HEK293 (cell line): ENCODE results near the gene FOXC1.
A peak's percentile ranks its signal among the peaks of the same experiment; 100 is the strongest.

Experiments
- ATF2 ChIP-seq: fragments of 450-650 bp; formaldehyde crosslinking; IDR thresholded peaks from 2 replicates; pipeline ENCODE4 v1.5.1; 2016; ENCODE audit warnings: missing biosample characterization, missing genetic modification characterization, low read depth
- BCL11A ChIP-seq: fragments of 450-650 bp; formaldehyde crosslinking; IDR thresholded peaks from 2 replicates; pipeline ENCODE4 v1.5.1; 2016; ENCODE audit warnings: low read depth, missing biosample characterization, missing genetic modification characterization
- FEZF1 ChIP-seq: fragments of 450-650 bp; formaldehyde crosslinking; IDR thresholded peaks from 2 replicates; pipeline ENCODE4 v1.5.1; 2016; ENCODE audit warnings: missing biosample characterization, missing genetic modification characterization
- GFI1B ChIP-seq: fragments of 450-650 bp; formaldehyde crosslinking; IDR thresholded peaks from 2 replicates; pipeline ENCODE4 v1.5.1; 2016; ENCODE audit warnings: missing biosample characterization, missing genetic modification characterization
- GLIS1 ChIP-seq: fragments of 450-650 bp; formaldehyde crosslinking; IDR thresholded peaks from 2 replicates; pipeline ENCODE4 v1.5.1; 2016; ENCODE audit warnings: missing biosample characterization, missing genetic modification characterization
- HIC1 ChIP-seq: fragments of 450-650 bp; formaldehyde crosslinking; IDR thresholded peaks from 2 replicates; pipeline ENCODE4 v1.5.1; 2016; ENCODE audit warnings: missing biosample characterization, missing genetic modification characterization
- HOXA7 ChIP-seq: sonication (generic); formaldehyde crosslinking; IDR thresholded peaks from 2 replicates; pipeline ENCODE4 v1.8.1; 2022; ENCODE audit warnings: missing genetic modification reagents, borderline replicate concordance
- HOXC10 ChIP-seq: sonication (generic); formaldehyde crosslinking; IDR thresholded peaks from 2 replicates; pipeline ENCODE4 v1.8.1; 2023; ENCODE audit warnings: mild to moderate bottlenecking, missing genetic modification reagents
- KLF7 ChIP-seq: fragments of 450-650 bp; formaldehyde crosslinking; IDR thresholded peaks from 2 replicates; pipeline ENCODE4 v1.5.1; 2016; ENCODE audit warnings: missing biosample characterization, missing genetic modification characterization, borderline replicate concordance
- RBAK ChIP-seq: fragments of 450-650 bp; formaldehyde crosslinking; IDR thresholded peaks from 2 replicates; pipeline ENCODE4 v1.5.1; 2016; ENCODE audit warnings: missing biosample characterization, missing genetic modification characterization
- SCRT1 ChIP-seq: fragments of 450-650 bp; formaldehyde crosslinking; IDR thresholded peaks from 2 replicates; pipeline ENCODE4 v1.5.1; 2016; ENCODE audit warnings: missing biosample characterization, missing genetic modification characterization, borderline replicate concordance
- SCRT2 ChIP-seq: fragments of 450-650 bp; formaldehyde crosslinking; IDR thresholded peaks from 2 replicates; pipeline ENCODE4 v1.5.1; 2016; ENCODE audit warnings: missing biosample characterization, missing genetic modification characterization
- SP3 ChIP-seq: fragments of 450-650 bp; formaldehyde crosslinking; IDR thresholded peaks from 2 replicates; pipeline ENCODE4 v1.5.1; 2016; ENCODE audit warnings: missing biosample characterization, missing genetic modification characterization
- ZFP69B ChIP-seq: fragments of 450-650 bp; formaldehyde crosslinking; IDR thresholded peaks from 2 replicates; pipeline ENCODE4 v1.5.1; 2016; ENCODE audit warnings: missing biosample characterization, missing genetic modification characterization
- ZNF155 ChIP-seq: fragments of 450-650 bp; formaldehyde crosslinking; IDR thresholded peaks from 2 replicates; pipeline ENCODE4 v1.5.1; 2016; ENCODE audit warnings: missing biosample characterization, missing genetic modification characterization
- ZNF18 ChIP-seq: fragments of 450-650 bp; formaldehyde crosslinking; IDR thresholded peaks from 2 replicates; pipeline ENCODE4 v1.5.1; 2016; ENCODE audit warnings: missing biosample characterization, missing genetic modification characterization
- ZNF280C ChIP-seq: fragments of 450-650 bp; formaldehyde crosslinking; IDR thresholded peaks from 2 replicates; pipeline ENCODE4 v1.5.1; 2016; ENCODE audit warnings: missing biosample characterization, missing genetic modification characterization
- ZNF610 ChIP-seq: fragments of 450-650 bp; formaldehyde crosslinking; IDR thresholded peaks from 2 replicates; pipeline ENCODE4 v1.5.1; 2016; ENCODE audit warnings: missing biosample characterization, missing genetic modification characterization, borderline replicate concordance
- TF ChIP-seq, protein P1 (sequence below): fragments of 450-650 bp; formaldehyde crosslinking; IDR thresholded peaks from 2 replicates; pipeline ENCODE4 v1.5.1; 2016; ENCODE audit warnings: missing biosample characterization, missing genetic modification characterization, low read depth
- TF ChIP-seq, protein P2 (sequence below): fragments of 450-650 bp; formaldehyde crosslinking; IDR thresholded peaks from 2 replicates; pipeline ENCODE4 v1.5.1; 2016; ENCODE audit warnings: missing biosample characterization, missing genetic modification characterization, borderline replicate concordance
- TF ChIP-seq, protein P3 (sequence below): fragments of 450-650 bp; formaldehyde crosslinking; IDR thresholded peaks from 2 replicates; pipeline ENCODE4 v1.5.1; 2017; ENCODE audit warnings: missing biosample characterization, missing genetic modification characterization

Gene FOXC1

GRCh38 chr6:1622851-1623768 is 13.4 kb downstream of the FOXC1 start (continued):
- TF ChIP-seq, protein P1, sequence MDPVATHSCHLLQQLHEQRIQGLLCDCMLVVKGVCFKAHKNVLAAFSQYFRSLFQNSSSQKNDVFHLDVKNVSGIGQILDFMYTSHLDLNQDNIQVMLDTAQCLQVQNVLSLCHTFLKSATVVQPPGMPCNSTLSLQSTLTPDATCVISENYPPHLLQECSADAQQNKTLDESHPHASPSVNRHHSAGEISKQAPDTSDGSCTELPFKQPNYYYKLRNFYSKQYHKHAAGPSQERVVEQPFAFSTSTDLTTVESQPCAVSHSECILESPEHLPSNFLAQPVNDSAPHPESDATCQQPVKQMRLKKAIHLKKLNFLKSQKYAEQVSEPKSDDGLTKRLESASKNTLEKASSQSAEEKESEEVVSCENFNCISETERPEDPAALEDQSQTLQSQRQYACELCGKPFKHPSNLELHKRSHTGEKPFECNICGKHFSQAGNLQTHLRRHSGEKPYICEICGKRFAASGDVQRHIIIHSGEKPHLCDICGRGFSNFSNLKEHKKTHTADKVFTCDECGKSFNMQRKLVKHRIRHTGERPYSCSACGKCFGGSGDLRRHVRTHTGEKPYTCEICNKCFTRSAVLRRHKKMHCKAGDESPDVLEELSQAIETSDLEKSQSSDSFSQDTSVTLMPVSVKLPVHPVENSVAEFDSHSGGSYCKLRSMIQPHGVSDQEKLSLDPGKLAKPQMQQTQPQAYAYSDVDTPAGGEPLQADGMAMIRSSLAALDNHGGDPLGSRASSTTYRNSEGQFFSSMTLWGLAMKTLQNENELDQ (tag by site-specific recombination), result no peak
- TF ChIP-seq KLF7 (no peak), GLIS1 (tag by site-specific recombination) (peak; percentile 31; the same call in 1 of the 2 replicates), SP3 (tag by site-specific recombination) (no peak), ATF2 (no peak), BCL11A (no peak), HOXA7 (CRISPR knock-in tag) (no peak), SCRT1 (tag by site-specific recombination) (peak; percentile 97; the same call in 1 of the 2 replicates), ZNF280C (no peak), ZNF610 (no peak), RBAK (tag by site-specific recombination) (no peak), GFI1B (tag by site-specific recombination) (peak; percentile 12; the same call in 1 of the 2 replicates), SCRT2 (tag by site-specific recombination) (peak; percentile 96), ZNF155 (tag by site-specific recombination) (no peak), HOXC10 (CRISPR knock-in tag) (no peak), ZNF18 (peak; percentile 66), HIC1 (no peak), FEZF1 (tag by site-specific recombination) (no peak), ZFP69B (tag by site-specific recombination) (no peak)
- TF ChIP-seq, protein P2, sequence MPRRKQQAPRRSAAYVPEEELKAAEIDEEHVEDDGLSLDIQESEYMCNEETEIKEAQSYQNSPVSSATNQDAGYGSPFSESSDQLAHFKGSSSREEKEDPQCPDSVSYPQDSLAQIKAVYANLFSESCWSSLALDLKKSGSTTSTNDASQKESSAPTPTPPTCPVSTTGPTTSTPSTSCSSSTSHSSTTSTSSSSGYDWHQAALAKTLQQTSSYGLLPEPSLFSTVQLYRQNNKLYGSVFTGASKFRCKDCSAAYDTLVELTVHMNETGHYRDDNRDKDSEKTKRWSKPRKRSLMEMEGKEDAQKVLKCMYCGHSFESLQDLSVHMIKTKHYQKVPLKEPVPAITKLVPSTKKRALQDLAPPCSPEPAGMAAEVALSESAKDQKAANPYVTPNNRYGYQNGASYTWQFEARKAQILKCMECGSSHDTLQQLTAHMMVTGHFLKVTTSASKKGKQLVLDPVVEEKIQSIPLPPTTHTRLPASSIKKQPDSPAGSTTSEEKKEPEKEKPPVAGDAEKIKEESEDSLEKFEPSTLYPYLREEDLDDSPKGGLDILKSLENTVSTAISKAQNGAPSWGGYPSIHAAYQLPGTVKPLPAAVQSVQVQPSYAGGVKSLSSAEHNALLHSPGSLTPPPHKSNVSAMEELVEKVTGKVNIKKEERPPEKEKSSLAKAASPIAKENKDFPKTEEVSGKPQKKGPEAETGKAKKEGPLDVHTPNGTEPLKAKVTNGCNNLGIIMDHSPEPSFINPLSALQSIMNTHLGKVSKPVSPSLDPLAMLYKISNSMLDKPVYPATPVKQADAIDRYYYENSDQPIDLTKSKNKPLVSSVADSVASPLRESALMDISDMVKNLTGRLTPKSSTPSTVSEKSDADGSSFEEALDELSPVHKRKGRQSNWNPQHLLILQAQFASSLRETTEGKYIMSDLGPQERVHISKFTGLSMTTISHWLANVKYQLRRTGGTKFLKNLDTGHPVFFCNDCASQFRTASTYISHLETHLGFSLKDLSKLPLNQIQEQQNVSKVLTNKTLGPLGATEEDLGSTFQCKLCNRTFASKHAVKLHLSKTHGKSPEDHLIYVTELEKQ (tag by site-specific recombination), result no peak
- TF ChIP-seq, protein P3, sequence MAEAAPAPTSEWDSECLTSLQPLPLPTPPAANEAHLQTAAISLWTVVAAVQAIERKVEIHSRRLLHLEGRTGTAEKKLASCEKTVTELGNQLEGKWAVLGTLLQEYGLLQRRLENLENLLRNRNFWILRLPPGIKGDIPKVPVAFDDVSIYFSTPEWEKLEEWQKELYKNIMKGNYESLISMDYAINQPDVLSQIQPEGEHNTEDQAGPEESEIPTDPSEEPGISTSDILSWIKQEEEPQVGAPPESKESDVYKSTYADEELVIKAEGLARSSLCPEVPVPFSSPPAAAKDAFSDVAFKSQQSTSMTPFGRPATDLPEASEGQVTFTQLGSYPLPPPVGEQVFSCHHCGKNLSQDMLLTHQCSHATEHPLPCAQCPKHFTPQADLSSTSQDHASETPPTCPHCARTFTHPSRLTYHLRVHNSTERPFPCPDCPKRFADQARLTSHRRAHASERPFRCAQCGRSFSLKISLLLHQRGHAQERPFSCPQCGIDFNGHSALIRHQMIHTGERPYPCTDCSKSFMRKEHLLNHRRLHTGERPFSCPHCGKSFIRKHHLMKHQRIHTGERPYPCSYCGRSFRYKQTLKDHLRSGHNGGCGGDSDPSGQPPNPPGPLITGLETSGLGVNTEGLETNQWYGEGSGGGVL (tag by site-specific recombination), result peak; percentile 71
- TF ChIP-seq, all 188 proteins: peak for 9
